Measurements from ENCODE around the gene MTHFD1L. TPM values are rescaled to one million over a fixed set of nuclear protein-coding genes. Genes with fewer than 3 reads are reported as not detected.

MTHFD1L gene
- total RNA-seq, 1 donor from 2014 or later: 32.5 TPM

GRCh38 chr6:151088599-151088935 lies 223.1 kb downstream of the MTHFD1L start:
- no peaks in the 10 kb centered on the region for H3K9me3 Mint-ChIP-seq
- no peak overlapping the region for H3K27ac ChIP-seq
- no peaks in the 10 kb centered on the region for H3K36me3 ChIP-seq
- no peak overlapping the region for H3K4me2 ChIP-seq
- no peaks in the 10 kb centered on the region for H3K27me3 ChIP-seq
- no peak overlapping the region for H3K4me3 Mint-ChIP-seq
- H2AFZ ChIP-seq (replicated peaks): no peak overlapping the region
- no peaks in the 10 kb centered on the region for H4K20me1 ChIP-seq (ENCODE audit: low read depth)
- H3K9me3 ChIP-seq (ENCODE audit: low read depth): no peaks in the 10 kb centered on the region
- peak overlapping the region; percentile 96 for H3K27ac Mint-ChIP-seq
- H3K27me3 Mint-ChIP-seq (ENCODE audit: insufficient read depth, low read depth): no peaks in the 10 kb centered on the region
- H3K4me1 ChIP-seq: peaks cover 15% of the 10 kb centered on the region
- DNase-seq (ENCODE audit: low spot score): no peak
- no peak overlapping the region for H3K4me3 ChIP-seq
- peaks cover 18% of the 10 kb centered on the region for H3K36me3 Mint-ChIP-seq
- TF ChIP-seq EZH2 (IDR thresholded peaks at IDR 0.05): no peak
- no peak for TF ChIP-seq EZH2phosphoT487 (IDR thresholded peaks at IDR 0.05)
- no peak for TF ChIP-seq CTCF (IDR thresholded peaks at IDR 0.05)
- H3K9ac ChIP-seq: no peak overlapping the region
- peaks cover 29% of the 10 kb centered on the region for H3K4me1 Mint-ChIP-seq
- no peaks in the 10 kb centered on the region for H3F3A ChIP-seq (ENCODE audit: low read depth)
- H3K79me2 ChIP-seq (ENCODE audit: low read depth): no peaks in the 10 kb centered on the region

GRCh38 chr6:151088963-151089362 lies 223.5 kb downstream of the MTHFD1L start:
- Mint-ChIP-seq H3K4me3 (no peak overlapping the region), H3K27me3 (ENCODE audit: insufficient read depth, low read depth) (no peaks in the 10 kb centered on the region), H3K27ac (no peak overlapping the region), H3K4me1 (peaks cover 31% of the 10 kb centered on the region), H3K36me3 (peaks cover 21% of the 10 kb centered on the region), H3K9me3 (no peaks in the 10 kb centered on the region)
- H3K27ac ChIP-seq: no peak overlapping the region
- no peaks in the 10 kb centered on the region for H4K20me1 ChIP-seq (ENCODE audit: low read depth)
- H3K9me3 ChIP-seq (ENCODE audit: low read depth): no peaks in the 10 kb centered on the region
- DNase-seq (ENCODE audit: low spot score): no peak
- no peaks in the 10 kb centered on the region for H3K27me3 ChIP-seq
- TF ChIP-seq CTCF (IDR thresholded peaks at IDR 0.05): no peak
- TF ChIP-seq EZH2 (IDR thresholded peaks at IDR 0.05): no peak
- TF ChIP-seq EZH2phosphoT487 (IDR thresholded peaks at IDR 0.05): no peak
- peaks cover 15% of the 10 kb centered on the region for H3K4me1 ChIP-seq
- H3K79me2 ChIP-seq (ENCODE audit: low read depth): no peaks in the 10 kb centered on the region
- no peaks in the 10 kb centered on the region for H3F3A ChIP-seq (ENCODE audit: low read depth)
- H2AFZ ChIP-seq (replicated peaks): no peak overlapping the region
- H3K4me2 ChIP-seq: no peak overlapping the region
- H3K4me3 ChIP-seq: no peak overlapping the region
- H3K9ac ChIP-seq: no peak overlapping the region
- H3K36me3 ChIP-seq: no peaks in the 10 kb centered on the region

GRCh38 chr6:151089978-151090377 lies 224.5 kb downstream of the MTHFD1L start:
- peaks cover 2% of the 10 kb centered on the region for H3K27me3 Mint-ChIP-seq (ENCODE audit: insufficient read depth, low read depth)

More at GRCh38 chr6:151089978-151090377, 224.5 kb downstream of the MTHFD1L start:
- H3K27me3 ChIP-seq: no peaks in the 10 kb centered on the region
- H3K4me3 Mint-ChIP-seq: no peak overlapping the region
- peaks cover 15% of the 10 kb centered on the region for H3K4me1 ChIP-seq
- no peaks in the 10 kb centered on the region for H3K79me2 ChIP-seq (ENCODE audit: low read depth)
- no peaks in the 10 kb centered on the region for H3K9me3 ChIP-seq (ENCODE audit: low read depth)
- H2AFZ ChIP-seq (replicated peaks): no peak overlapping the region
- H3K9ac ChIP-seq: no peak overlapping the region
- peaks cover 23% of the 10 kb centered on the region for H3K36me3 Mint-ChIP-seq
- H3K4me2 ChIP-seq: peak overlapping the region; percentile 42
- no peak overlapping the region for H3K27ac ChIP-seq
- no peaks in the 10 kb centered on the region for H3F3A ChIP-seq (ENCODE audit: low read depth)
- H3K27ac Mint-ChIP-seq: peak overlapping the region; percentile 60
- H3K4me3 ChIP-seq: no peak overlapping the region
- H3K9me3 Mint-ChIP-seq: peaks cover 2% of the 10 kb centered on the region
- TF ChIP-seq EZH2phosphoT487 (IDR thresholded peaks at IDR 0.05) (no peak), CTCF (IDR thresholded peaks at IDR 0.05) (no peak), EZH2 (IDR thresholded peaks at IDR 0.05) (no peak)
- DNase-seq (ENCODE audit: low spot score): no peak
- H3K4me1 Mint-ChIP-seq: peaks cover 34% of the 10 kb centered on the region
- H4K20me1 ChIP-seq (ENCODE audit: low read depth): no peaks in the 10 kb centered on the region
- no peaks in the 10 kb centered on the region for H3K36me3 ChIP-seq
